GM19035 (cell line): Measurements from ENCODE around the gene DEF6.
A peak's percentile ranks its signal among the peaks of the same experiment; 100 is the strongest.
"Not testable (repeated sequence)": the region's sequence is repeated elsewhere in the genome, so short reads cannot be mapped to it uniquely, and the experiment has no call there.

Experiments
- ATAC-seq: cut with Tn5 transposase; IDR thresholded peaks from one replicate; pipeline ENCODE4 v1.9.1; 2021; ENCODE audit not compliant: unreplicated experiment

Gene DEF6

GRCh38 chr6:35309611-35310264, 12.1 kb downstream of the DEF6 start:
- no peak for ATAC-seq

DNA sequence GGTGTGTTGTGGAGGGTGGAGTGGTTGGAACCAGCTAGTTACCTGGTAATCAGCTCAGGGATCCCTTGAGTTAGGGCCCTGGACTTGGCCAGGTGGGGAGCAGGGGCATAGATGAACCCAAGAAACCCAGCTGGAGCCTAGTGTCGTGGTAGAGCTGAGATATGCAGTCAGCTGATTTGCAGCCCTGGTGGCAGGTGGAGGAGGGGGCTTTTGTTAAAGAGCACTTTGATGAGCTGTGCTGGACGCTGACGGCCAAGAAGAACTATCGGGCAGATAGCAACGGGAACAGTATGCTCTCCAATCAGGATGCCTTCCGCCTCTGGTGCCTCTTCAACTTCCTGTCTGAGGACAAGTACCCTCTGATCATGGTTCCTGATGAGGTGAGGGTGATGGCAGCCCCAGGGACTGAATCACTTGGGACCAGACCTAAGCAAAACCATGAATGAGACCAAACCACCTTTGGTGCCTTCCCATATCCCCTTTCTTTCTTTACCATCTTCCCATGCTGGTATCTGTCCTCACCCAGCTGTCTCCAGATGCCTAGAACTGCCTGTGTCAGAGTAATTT, 12.7 kb downstream of the DEF6 start:
- no peak for ATAC-seq

DNA sequence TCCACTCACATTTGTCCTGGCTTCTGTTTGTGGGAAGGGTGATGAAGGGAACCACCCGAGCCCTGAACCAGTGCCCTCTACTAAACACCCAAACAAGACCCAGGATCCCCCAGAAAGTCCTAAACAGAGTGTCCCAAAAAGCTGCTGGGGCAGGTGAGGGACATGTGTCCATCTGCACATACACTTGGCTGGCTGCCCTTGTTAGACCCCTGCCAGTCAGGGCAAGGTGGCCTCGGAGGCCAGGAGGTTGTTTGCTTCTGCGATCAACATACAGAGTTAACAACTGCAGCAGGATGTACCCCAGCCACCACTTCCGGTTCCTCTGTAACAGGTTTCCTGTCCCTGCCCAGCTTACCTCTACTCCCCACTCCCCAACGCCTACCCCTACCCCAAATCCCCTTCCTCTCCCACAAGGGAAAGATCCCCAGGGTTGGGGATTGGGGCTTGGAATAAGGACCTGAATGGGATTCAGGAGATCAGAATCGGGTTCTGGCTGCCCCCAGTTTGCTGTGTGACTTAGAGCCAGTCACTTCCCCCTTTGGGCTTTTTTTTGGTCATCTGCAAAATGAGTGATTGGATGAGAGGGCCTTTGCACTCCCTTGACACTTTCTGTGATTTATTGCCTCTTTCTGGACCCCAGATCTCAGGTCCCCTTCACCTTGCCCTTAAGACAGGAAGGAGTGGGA, 13.9 kb downstream of the DEF6 start:
- ATAC-seq, result peak; percentile 59

DNA sequence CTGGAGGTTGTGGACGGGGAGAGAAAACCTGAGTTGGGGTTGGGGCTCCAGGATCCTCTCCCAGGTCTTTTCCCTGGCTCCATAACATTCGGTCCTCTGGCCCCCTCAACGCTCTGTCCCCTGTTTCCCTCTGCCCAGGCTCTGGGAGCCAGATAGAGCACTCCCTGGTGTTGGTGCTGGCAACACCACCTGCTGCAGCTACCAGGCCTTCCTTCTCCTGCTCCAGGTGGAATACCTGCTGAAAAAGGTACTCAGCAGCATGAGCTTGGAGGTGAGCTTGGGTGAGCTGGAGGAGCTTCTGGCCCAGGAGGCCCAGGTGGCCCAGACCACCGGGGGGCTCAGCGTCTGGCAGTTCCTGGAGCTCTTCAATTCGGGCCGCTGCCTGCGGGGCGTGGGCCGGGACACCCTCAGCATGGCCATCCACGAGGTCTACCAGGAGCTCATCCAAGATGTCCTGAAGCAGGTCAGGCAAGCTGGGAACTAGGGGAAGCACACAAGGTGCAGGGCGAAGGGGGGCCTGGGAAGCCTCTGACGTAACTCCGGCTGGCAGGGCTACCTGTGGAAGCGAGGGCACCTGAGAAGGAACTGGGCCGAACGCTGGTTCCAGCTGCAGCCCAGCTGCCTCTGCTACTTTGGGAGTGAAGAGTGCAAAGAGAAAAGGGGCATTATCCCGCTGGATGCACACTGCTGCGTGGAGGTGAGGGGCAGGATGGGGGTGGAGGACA, 14.6 kb downstream of the DEF6 start:
- ATAC-seq, result no peak

DNA sequence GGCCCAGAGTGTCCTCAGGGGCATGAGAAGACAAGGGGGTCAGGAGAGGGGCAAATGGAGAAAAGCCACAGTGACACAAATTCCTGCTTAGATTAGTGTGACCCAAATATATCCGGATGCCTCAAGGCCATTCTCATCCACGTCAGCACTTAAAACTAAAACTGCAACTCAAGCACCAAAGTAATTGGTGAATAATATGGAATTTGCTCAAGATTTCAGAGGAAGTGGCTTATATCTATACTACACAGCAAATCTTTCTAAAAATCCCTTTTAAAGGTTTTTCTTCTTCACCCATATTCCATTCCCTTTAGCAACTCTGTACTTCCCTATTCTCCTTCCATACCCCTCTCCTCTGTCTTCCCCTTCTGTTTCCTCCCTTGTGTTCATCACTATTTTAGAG, 15.2 kb downstream of the DEF6 start:
- ATAC-seq, result no peak

DNA sequence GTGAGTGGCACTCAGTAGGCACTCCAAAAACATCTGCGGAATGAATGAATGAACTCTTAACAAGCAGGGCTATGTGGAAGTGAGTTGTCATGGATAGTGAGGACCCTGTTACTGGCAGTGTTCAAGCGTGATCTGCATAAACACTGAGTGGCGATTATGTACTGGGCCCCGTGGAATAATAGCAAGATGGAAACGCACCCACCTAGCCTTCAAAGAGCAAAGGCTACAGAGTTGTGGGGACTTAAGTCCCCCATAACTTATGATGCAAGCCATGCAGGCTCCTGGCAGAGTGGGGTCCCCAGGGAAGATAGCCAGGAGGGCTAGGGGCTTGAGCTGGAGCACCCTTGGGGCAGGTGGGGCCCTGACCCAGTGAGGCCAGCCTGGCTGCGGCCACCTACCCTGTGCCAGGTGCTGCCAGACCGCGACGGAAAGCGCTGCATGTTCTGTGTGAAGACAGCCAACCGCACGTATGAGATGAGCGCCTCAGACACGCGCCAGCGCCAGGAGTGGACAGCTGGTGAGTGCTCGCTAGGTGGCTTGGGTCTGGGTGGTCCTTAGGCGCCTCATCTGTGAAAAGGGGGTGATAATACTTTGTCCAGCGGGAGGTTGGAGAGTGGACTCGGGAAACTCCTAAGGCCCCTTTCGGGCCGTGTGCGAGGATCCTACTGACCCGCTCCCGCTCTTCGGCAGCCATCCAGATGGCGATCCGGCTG, 20.0 kb downstream of the DEF6 start:
- no peak for ATAC-seq

- no peak for ATAC-seq
Observed at GRCh38 chr6:35318196-35319171, 20.9 kb downstream of the DEF6 start.

DNA sequence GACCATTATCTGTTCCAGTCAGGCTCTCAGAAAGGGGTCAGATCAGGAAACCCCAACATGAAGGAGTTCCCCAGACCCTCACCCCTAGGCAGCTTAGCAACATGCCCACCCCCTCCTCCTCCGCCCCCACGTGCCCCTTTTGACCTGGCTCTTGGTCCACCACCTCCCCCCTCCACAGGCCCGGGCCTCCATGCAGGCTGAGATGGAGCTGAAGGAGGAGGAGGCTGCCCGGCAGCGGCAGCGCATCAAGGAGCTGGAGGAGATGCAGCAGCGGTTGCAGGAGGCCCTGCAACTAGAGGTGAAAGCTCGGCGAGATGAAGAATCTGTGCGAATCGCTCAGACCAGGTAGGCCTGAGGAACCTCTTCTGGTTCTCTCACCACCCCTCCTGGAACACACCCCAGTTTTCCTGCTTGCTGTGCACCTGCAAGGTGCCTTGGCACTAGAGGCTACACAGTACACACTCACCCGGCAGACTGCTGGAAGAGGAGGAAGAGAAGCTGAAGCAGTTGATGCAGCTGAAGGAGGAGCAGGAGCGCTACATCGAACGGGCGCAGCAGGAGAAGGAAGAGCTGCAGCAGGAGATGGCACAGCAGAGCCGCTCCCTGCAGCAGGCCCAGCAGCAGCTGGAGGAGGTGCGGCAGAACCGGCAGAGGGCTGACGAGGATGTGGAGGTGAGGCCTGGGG, 21.9 kb downstream of the DEF6 start:
- no peak for ATAC-seq

GRCh38 chr6:35320031-35320410, 22.4 kb downstream of the DEF6 start:
- ATAC-seq, result no peak

DNA sequence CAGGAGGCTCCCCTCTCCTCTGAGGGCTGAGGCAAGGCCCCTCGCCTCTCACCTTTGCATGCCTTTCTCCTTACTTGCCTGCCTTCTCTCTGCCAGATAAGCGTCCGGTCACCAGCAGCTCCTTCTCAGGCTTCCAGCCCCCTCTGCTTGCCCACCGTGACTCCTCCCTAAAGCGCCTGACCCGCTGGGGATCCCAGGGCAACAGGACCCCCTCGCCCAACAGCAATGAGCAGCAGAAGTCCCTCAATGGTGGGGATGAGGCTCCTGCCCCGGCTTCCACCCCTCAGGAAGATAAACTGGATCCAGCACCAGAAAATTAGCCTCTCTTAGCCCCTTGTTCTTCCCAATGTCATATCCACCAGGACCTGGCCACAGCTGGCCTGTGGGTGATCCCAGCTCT, 23.5 kb downstream of the DEF6 start:
- ATAC-seq, result no peak

DNA sequence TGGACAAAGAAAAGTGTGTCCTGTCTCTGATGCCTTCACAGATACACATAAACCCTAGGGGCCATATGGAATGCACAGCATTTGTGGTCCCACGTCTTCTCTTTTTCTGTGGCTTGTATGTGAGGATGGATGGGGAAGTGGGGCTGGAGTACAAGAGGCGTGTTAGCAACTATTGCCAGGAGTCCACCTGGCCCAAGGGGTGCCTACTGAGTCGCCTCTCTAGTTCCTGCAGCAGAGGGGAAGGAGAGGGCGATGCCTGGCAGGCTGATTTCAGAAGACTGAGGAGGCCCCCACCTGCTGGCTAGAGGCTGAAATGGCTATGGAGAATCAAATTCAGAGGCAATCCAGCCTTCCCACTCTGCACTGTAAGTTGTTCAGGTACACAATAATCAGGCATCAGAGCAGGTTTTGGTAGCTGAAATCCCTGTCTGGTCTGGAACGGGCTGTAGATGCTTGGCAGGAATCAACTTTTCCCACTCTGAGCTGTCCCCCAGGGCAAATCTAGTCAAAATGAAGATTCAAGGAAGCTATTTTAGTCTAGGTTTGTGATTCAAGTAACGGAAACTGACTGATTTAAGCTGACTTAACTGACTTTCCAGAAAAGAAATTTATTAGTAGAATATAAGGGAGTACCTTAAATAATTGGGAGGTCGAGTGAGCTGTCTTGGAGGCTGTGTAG, 29.9 kb downstream of the DEF6 start:
- no peak for ATAC-seq

- ATAC-seq, result no peak
Observed at GRCh38 chr6:35328108-35328723, 30.6 kb downstream of the DEF6 start.

- not testable (repeated sequence) for ATAC-seq
Observed at GRCh38 chr6:35328965-35329364, 31.3 kb downstream of the DEF6 start.

DNA sequence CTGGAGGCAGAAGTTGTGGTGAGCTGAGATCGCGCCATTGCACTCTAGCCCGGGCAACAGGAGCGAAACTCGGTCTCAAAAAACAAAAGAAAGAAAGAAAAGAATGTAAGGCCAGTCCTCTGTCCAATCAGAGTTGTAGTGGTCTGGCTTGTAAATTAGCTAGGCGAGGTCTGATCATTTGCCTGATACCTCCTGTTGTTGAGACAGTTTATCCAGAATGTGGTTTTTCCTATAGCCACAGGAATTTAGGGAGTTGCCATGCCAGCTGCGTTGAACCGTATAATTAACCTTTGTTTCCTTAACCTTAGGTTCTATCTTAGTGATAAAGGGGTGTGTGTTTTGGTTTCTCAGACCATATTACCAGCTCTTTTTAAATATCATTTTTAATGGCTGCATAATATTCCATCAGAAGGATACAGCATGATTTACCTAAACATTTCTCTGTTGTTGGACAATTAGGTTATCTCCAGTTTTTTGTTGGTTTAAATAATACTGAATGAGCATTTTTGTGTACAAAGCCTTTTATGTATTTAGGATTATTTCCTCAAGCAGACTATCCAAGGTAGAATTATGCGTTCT, 33.0 kb downstream of the DEF6 start:
- no peak for ATAC-seq

DNA sequence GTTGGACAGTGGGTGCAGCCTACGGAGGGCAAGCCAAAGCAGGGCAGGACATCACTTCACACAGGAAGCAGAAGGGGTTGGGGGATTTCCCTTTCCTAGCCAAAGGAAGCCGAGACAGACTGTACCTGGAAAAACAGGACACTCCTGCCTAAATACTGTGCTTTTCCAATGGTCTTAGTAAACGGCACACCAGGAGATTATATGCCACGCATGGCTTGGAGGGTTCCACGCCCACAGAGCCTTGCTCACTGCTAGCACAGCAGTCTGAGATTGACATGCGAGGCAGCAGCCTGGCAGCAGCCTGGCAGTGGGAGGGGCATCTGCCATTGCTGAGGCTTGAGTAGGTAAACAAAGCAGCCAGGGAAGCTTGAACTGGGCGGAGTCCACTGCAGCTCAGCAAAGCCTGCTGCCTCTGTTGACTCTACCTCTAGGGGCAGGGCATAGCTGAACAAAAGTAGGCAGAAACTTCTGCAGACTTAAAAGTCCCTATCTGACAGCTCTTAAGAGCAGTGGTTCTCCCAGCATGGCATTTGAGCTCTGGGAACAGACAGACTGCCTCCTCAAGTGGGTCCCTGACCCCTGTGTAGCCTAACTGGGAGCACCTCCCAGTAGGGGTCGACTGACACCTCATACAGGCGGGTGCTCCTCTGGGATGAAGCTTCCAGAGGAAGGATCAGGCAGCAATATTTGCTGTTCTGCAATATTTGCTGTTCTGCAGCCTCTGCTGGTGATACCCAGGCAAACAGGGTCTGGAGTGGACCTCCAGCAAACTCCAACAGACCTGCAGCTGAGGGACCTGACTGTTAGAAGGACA, 34.7 kb downstream of the DEF6 start:
- not testable (repeated sequence) for ATAC-seq

DNA sequence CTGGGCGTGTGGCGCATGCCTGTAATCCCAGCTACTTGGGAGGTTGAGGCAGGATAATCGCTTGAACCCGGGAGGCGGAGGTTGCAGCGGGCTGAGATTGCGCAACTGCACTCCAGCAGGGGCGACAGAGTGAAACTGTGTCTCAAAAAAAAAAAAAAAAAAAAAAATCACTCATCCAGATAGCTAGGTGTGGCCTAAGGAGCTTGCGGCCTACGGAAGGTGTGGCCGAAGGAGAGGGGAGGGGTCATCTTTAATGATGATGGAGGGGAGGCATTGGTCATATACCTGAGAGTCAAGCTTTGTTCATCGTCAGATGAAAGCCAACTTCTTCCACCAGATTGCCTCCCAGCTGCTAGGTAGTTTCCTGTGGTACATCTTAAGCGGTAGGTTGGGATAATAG, 43.9 kb downstream of the DEF6 start:
- ATAC-seq, result no peak
